ENCODE results near the gene MICB. TPM values are rescaled to one million over a fixed set of nuclear protein-coding genes. Genes with fewer than 3 reads are reported as not detected.

Gene MICB
- total and polyA plus RNA-seq, 4 donors = 3.8 to 10.2 (median 7.4) TPM

- H3K27ac ChIP-seq (ENCODE audit: low read depth in 1 of 2, low read length in 1 of 2) = no peak overlapping the region
- ATAC-seq (ENCODE audit: insufficient read depth, low FRiP score) = no peak
These were observed 46.7 kb downstream of the MICB start for GRCh38 chr6:31544676-31545075.

GRCh38 chr6:31545291-31545690 is 47.3 kb downstream of the MICB start:
- Histone ChIP-seq H3K27me3 (ENCODE audit: control insufficient read depth in 3 of 3, insufficient read depth in 3 of 3, low read length in 2 of 3) (no peaks in the 10 kb centered on the region), H3K4me1 (ENCODE audit: control insufficient read depth in 5 of 5, insufficient read depth in 5 of 5, low read length in 5 of 5) (peaks cover under 1 to 31% (median 6%) of the 10 kb centered on the region in 5 donors), H3K9ac (ENCODE audit: insufficient read depth in 1 of 2, low read length in 2 of 2) (no peak overlapping the region), H3K27ac (ENCODE audit: low read depth in 1 of 2, low read length in 1 of 2) (no peak overlapping the region), H3K4me3 (no peak overlapping the region), H3K9me3 (ENCODE audit: control insufficient read depth in 4 of 4, insufficient read depth in 3 of 4, low read length in 3 of 4) (no peaks in the 10 kb centered on the region), H3K36me3 (ENCODE audit: control insufficient read depth in 4 of 4, insufficient read depth in 4 of 4, low read length in 4 of 4) (peaks cover 0 to 14% (median 3%) of the 10 kb centered on the region in 4 donors)
- no peak for ATAC-seq (ENCODE audit: insufficient read depth, low FRiP score)
- no peak for TF ChIP-seq CTCF (IDR thresholded peaks at IDR 0.05; ENCODE audit: control extremely low read depth, extremely low read depth)
- DNase-seq = no peak
- 81 to 89% methylated on average over 7 of the region's 7 CpGs for WGBS, 2 donors

More at GRCh38 chr6:31544676-31545075, 46.7 kb downstream of the MICB start:
- TF ChIP-seq CTCF (IDR thresholded peaks at IDR 0.05; ENCODE audit: control extremely low read depth, extremely low read depth) = no peak
- Histone ChIP-seq H3K9me3 (ENCODE audit: control insufficient read depth in 4 of 4, insufficient read depth in 3 of 4, low read length in 3 of 4) (no peaks in the 10 kb centered on the region), H3K36me3 (ENCODE audit: control insufficient read depth in 4 of 4, insufficient read depth in 4 of 4, low read length in 4 of 4) (peaks cover under 1 to 17% (median 9%) of the 10 kb centered on the region in 4 donors), H3K4me3 (no peak overlapping the region), H3K27me3 (ENCODE audit: control insufficient read depth in 3 of 3, insufficient read depth in 3 of 3, low read length in 2 of 3) (no peaks in the 10 kb centered on the region), H3K9ac (ENCODE audit: insufficient read depth in 1 of 2, low read length in 2 of 2) (no peak overlapping the region), H3K4me1 (ENCODE audit: control insufficient read depth in 5 of 5, insufficient read depth in 5 of 5, low read length in 5 of 5) (peaks cover 6 to 37% (median 11%) of the 10 kb centered on the region in 5 donors)
- no peak for DNase-seq
- WGBS, 2 donors = 80 to 94% methylated on average over 2 of the region's 2 CpGs

- peaks cover 0 to 28% (median 4%) of the 10 kb centered on the region in 5 donors for H3K4me1 ChIP-seq (ENCODE audit: control insufficient read depth in 5 of 5, insufficient read depth in 5 of 5, low read length in 5 of 5)
- H3K36me3 ChIP-seq (ENCODE audit: control insufficient read depth in 4 of 4, insufficient read depth in 4 of 4, low read length in 4 of 4) = peaks cover 0 to 10% (median 5%) of the 10 kb centered on the region in 4 donors
- peak within 1 kb of the TSS; percentile 38 for H3K4me3 ChIP-seq
- H3K9me3 ChIP-seq (ENCODE audit: control insufficient read depth in 4 of 4, insufficient read depth in 3 of 4, low read length in 3 of 4) = no peaks in the 10 kb centered on the region
- peak within 1 kb of the TSS; percentile 84 to 87 for H3K27ac ChIP-seq (ENCODE audit: low read depth in 1 of 2, low read length in 1 of 2)
- 11% methylated on average over 11 of the region's 11 CpGs for WGBS, 2 donors
- DNase-seq (peak; percentile 89 to 90 (median 89)), ATAC-seq (ENCODE audit: insufficient read depth, low FRiP score) (peak; percentile 68)
- H3K27me3 ChIP-seq (ENCODE audit: control insufficient read depth in 3 of 3, insufficient read depth in 3 of 3, low read length in 2 of 3) = no peaks in the 10 kb centered on the region
- peak; percentile 99 for TF ChIP-seq CTCF (IDR thresholded peaks at IDR 0.05; ENCODE audit: control extremely low read depth, extremely low read depth)
- H3K9ac ChIP-seq (ENCODE audit: insufficient read depth in 1 of 2, low read length in 2 of 2) = no peak within 1 kb of the TSS
These were observed 48.5 kb downstream of the MICB start, which contains the start of gene ATP6V1G2 for GRCh38 chr6:31546339-31546957. Gene ATP6V1G2 (minus strand): TSS chr6:31546608. CDS start chr6:31546559, 49 bp downstream.
